Esophagus squamous epithelium (tissue), 4 donors: ENCODE data around the gene CSF2RB.

Experiments used
- POLR2A ChIP-seq, 4 donors: fragments of 450-650 bp; IDR thresholded peaks; one replicate each; pipeline ENCODE4 v1.6.1; 2017; ENCODE audit warnings: antibody characterized with exemption in 4 of 4, mild to moderate bottlenecking in 4 of 4, moderate library complexity in 3 of 4
- TF ChIP-seq, protein P1 (sequence below), 6 experiments: fragments of 450-650 bp in 4 of 6; fragments of 200-600 bp in 2 of 6; sonication (generic) in 2 of 6; IDR thresholded peaks; one replicate each; pipeline ENCODE4 v1.5.1; 2016 to 2019; ENCODE audit warnings: antibody characterized with exemption in 6 of 6, mild to moderate bottlenecking in 4 of 6, moderate library complexity in 4 of 6

GRCh38 chr22:36942556-36942955 lies 29.1 kb downstream of the CSF2RB start:
- TF ChIP-seq POLR2A (IDR thresholded peaks at IDR 0.05), result no peak
- TF ChIP-seq, protein P1, sequence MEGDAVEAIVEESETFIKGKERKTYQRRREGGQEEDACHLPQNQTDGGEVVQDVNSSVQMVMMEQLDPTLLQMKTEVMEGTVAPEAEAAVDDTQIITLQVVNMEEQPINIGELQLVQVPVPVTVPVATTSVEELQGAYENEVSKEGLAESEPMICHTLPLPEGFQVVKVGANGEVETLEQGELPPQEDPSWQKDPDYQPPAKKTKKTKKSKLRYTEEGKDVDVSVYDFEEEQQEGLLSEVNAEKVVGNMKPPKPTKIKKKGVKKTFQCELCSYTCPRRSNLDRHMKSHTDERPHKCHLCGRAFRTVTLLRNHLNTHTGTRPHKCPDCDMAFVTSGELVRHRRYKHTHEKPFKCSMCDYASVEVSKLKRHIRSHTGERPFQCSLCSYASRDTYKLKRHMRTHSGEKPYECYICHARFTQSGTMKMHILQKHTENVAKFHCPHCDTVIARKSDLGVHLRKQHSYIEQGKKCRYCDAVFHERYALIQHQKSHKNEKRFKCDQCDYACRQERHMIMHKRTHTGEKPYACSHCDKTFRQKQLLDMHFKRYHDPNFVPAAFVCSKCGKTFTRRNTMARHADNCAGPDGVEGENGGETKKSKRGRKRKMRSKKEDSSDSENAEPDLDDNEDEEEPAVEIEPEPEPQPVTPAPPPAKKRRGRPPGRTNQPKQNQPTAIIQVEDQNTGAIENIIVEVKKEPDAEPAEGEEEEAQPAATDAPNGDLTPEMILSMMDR (IDR thresholded peaks at IDR 0.05), result no peak
